NCI-H82 treated with DMSO at 0.1 percent for 48 hours (cell line): ENCODE measurements around the gene LRRC75B.

Source experiments
- DNase-seq: peaks from one replicate; lab custom pipeline; 2025; ENCODE audit not compliant: unreplicated experiment; lab: John Stamatoyannopoulos, UW

LRRC75B gene

GRCh38 chr22:24587948-24588347, 4.9 kb downstream of the LRRC75B start:
- DNase-seq: no peak

GRCh38 chr22:24587251-24587650, 5.6 kb downstream of the LRRC75B start:
- DNase-seq: no peak

GRCh38 chr22:24585927-24586546, 6.8 kb downstream of the LRRC75B start:
- no peak for DNase-seq

- DNase-seq: no peak
Measured at GRCh38 chr22:24585461-24585860, 7.4 kb downstream of the LRRC75B start.

- no peak for DNase-seq
Measured at GRCh38 chr22:24584871-24585411, 7.9 kb downstream of the LRRC75B start.

- DNase-seq: no peak
Measured at GRCh38 chr22:24584166-24584790, 8.6 kb downstream of the LRRC75B start.

GRCh38 chr22:24583221-24584165, 9.4 kb downstream of the LRRC75B start:
- no peak for DNase-seq

- no peak for DNase-seq
Measured at GRCh38 chr22:24582056-24582814, 10.6 kb downstream of the LRRC75B start.

GRCh38 chr22:24580276-24580675, 12.6 kb downstream of the LRRC75B start:
- DNase-seq: no peak

GRCh38 chr22:24579258-24579601, 13.6 kb downstream of the LRRC75B start:
- no peak for DNase-seq

- DNase-seq: no peak
Measured at GRCh38 chr22:24578355-24579257, 14.3 kb downstream of the LRRC75B start.

- no peak for DNase-seq
Measured at GRCh38 chr22:24576778-24577177, 16.1 kb downstream of the LRRC75B start.

GRCh38 chr22:24571266-24571665, 21.6 kb downstream of the LRRC75B start:
- no peak for DNase-seq

GRCh38 chr22:24567668-24568067, 25.2 kb downstream of the LRRC75B start:
- DNase-seq: no peak

GRCh38 chr22:24566899-24567511, 25.9 kb downstream of the LRRC75B start:
- no peak for DNase-seq

GRCh38 chr22:24565077-24565476, 27.8 kb downstream of the LRRC75B start:
- DNase-seq: no peak

- DNase-seq: no peak
Measured at GRCh38 chr22:24564376-24565058, 28.4 kb downstream of the LRRC75B start.

GRCh38 chr22:24563246-24563645, 29.6 kb downstream of the LRRC75B start:
- DNase-seq: no peak

GRCh38 chr22:24559471-24559870, 33.4 kb downstream of the LRRC75B start:
- DNase-seq: no peak
